A172 (cell line): ENCODE results near the gene FCGR1A. TPM values are rescaled to one million over a fixed set of nuclear protein-coding genes. Genes with fewer than 3 reads are reported as not detected.
"Not testable (repeated sequence)": the region's sequence is repeated elsewhere in the genome, so short reads cannot be mapped to it uniquely, and the experiment has no call there.

ENCODE experiments used
- DNase-seq: peaks from one replicate; pipeline ENCODE4 v3.0.0-alpha.2; 2015; ENCODE audit warnings: low spot score
- total RNA-seq: library from RNA; depleted of rRNA; stranded (reverse); fragments of >200 nt; shearing (Covaris generic); gene quantifications from 2 replicates; pipeline ENCODE4 v1.2.3, GENCODE V29; 2014; rRNA removed

Gene FCGR1A
- not detected in 2 replicates for total RNA-seq

DNA sequence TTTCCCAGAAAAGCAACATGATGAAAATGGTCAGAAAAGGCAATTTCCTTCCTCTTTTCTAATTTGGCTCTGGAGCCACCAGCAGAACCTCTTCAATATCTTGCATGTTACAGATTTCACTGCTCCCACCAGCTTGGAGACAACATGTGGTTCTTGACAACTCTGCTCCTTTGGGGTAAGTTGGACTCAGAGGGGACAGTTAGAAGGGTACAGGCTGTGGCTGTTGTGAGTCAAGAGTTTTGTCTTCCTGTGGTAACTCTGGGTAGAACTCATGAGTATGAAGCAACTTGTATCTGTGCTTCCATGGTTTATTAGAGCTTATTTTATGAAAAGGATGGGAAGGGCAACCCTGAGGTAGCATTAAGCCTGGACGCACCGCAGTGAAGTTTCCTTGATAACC lies at the start of gene FCGR1A:
FCGR1A (plus strand) TSS at position 95 of the 400 bp plus-strand sequence; CDS start at position 145, 50 bp downstream.
- DNase-seq = not testable (repeated sequence)

DNA sequence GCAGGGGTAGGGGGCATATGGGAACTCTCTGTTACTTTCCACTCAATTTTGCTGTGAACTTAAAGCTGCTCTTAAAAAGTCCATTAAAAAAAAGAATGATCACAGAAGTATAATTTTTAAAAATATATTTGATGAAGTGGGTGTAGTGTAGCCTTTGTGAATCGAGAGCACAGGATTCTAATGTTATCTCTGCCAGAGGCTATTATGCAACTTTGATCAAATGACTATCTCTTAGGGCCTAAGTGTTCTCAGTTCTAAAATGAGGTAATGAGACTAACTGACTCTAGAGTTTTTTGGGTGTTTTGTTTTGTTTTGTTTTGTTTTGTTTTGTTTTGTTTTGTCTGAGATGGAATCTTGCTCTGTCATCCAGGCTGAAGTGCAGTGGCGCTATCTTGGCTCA lies 49.7 kb upstream of the FCGR1A start:
- DNase-seq = not testable (repeated sequence)

GRCh38 chr1:149734692-149735091 lies 47.8 kb upstream of the FCGR1A start:
- not testable (repeated sequence) for DNase-seq

GRCh38 chr1:149740148-149740581 lies 42.3 kb upstream of the FCGR1A start:
- not testable (repeated sequence) for DNase-seq

GRCh38 chr1:149740590-149741230 lies 41.8 kb upstream of the FCGR1A start:
- not testable (repeated sequence) for DNase-seq

- DNase-seq = not testable (repeated sequence)
These were observed 40.6 kb upstream of the FCGR1A start for GRCh38 chr1:149741914-149742313.

GRCh38 chr1:149746463-149747356 lies 35.8 kb upstream of the FCGR1A start:
- DNase-seq = not testable (repeated sequence)

GRCh38 chr1:149747359-149748143 lies 34.9 kb upstream of the FCGR1A start:
- DNase-seq = not testable (repeated sequence)

GRCh38 chr1:149748144-149748500 lies 34.4 kb upstream of the FCGR1A start:
- not testable (repeated sequence) for DNase-seq

DNA sequence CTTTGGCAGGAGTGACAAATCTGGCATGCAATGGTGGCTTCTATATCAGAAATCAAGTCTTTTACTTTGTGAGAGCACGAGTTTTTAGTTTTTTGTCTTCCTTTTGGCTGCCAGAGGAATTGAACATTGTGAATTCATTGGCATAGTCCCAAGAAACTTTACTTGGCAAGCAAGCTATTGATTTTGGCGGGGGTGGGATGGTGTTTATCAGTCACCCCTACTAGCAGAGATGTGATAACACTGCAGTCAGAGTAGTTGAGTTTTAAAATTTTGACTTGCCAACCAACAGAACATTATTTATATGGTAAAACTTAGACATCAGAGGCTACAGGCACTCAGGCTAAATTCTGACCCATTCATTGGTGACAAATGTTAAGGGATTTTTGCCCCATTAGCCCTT lies 31.9 kb upstream of the FCGR1A start:
- DNase-seq = not testable (repeated sequence)

GRCh38 chr1:149752186-149752585 lies 30.3 kb upstream of the FCGR1A start:
- DNase-seq = not testable (repeated sequence)

DNA sequence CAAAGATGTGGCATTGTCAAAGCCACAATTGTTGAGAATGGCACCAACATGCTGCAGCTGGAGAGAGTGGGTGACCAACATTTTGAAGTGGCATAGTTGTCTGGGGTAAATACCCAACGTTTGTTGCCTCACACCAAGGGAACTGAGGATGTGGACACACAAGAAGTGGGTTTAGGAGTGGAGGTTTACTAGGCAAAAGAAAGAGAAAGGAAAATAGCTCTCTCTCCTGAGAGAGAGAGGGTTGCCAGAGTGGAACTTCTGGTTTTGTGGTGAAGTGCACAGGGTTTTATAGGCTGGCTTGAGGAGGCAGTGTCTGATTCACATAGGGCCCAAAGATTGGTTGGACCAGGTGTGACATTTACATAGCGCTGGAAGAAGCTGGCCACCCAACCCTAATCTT lies 29.0 kb upstream of the FCGR1A start:
- not testable (repeated sequence) for DNase-seq

- not testable (repeated sequence) for DNase-seq
These were observed 27.2 kb upstream of the FCGR1A start for GRCh38 chr1:149755294-149755693.

GRCh38 chr1:149762294-149762693 lies 20.2 kb upstream of the FCGR1A start:
- not testable (repeated sequence) for DNase-seq

DNA sequence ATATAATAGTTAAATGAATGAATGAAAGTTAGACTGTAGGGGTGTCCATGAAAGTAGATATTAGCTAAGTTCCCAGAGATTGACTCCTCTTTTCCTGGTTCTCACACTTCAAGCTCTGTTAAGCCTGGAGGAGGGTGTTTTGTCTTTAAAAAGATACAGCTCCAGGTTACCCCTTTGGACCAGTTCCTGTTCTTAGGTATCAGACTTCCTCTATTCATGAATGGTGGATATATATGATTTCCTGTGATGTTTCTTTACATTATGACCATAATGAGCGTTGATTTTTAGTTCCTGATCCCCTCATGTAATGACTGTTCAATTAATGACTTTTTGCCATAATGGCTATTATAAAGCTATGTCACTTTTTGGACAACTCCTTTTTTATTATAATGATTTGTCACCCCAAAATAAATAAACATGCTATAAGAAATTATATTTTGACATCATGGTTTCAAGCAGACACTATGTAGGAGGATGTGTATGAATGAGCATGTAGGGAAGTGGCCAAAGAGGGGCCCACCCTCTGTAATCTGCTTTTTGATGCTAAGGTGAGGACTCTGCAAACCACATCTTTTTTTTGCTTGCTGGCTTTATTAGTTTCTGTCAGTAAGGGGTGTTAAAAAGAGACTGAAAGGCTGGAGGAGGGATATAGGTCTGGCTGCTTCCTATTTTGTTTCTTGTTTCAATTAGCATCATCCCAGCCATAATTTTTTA lies 18.2 kb upstream of the FCGR1A start:
- DNase-seq = not testable (repeated sequence)

GRCh38 chr1:149766241-149766640 lies 16.3 kb upstream of the FCGR1A start:
- not testable (repeated sequence) for DNase-seq

DNA sequence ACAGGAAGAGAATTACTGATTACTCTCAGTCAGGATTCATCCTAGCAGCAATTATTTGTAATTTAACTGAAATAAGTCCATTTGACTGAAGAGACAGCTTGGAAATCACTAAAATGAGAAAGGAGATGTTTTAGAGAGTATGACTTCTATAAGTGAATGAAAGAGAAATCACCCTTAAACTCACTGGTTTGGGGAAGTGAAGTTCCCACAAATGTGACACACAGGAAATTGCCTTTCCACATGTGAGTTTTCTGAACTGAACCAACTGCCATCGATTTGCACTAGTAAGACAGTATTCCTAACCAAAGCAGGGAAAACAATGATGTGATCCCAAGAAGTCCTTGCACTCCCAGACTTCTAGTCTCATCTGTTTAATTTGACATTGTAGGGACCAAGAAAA lies 13.3 kb upstream of the FCGR1A start:
- DNase-seq = not testable (repeated sequence)

- not testable (repeated sequence) for DNase-seq
These were observed 11.8 kb upstream of the FCGR1A start for GRCh38 chr1:149770661-149771060.

DNA sequence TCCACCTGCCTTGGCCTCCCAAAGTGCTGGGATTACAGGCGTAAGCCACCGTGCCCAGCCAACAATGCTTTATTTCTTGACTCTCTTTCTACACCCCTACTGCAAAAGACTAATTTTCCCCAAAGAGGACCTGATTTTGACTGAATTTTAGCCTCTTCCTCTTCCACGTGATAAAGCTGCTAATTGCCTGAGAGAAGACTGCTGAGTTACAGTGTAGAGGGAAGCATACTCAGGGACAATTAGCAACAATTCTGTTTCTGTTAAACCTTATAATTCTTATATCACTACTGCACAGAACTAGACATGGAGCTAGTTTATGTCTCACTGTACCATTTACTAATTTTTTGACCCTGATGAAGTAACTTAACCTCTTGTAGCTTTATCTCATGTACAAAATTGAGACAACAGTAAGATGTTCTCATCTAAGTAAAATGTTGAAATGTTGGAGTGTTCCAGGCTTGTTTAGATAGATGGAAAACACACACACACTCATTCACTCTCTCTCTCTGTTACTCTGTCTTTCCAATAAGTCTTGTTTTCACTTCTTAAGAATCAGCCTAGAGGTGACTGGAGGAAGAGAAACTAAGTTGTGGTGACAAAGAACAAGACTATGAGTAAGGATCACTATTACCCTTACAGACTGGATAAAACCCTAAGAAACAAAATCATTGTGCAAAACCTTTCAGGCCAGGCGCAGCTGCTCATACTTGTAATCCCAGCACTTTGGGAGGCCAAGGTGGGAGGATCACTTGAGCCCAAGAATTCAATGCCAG lies 10.7 kb upstream of the FCGR1A start:
- not testable (repeated sequence) for DNase-seq

GRCh38 chr1:149775510-149776147 lies 6.9 kb upstream of the FCGR1A start:
- DNase-seq = not testable (repeated sequence)
